Measurements from ENCODE around the gene VWA3A.
"Not testable (repeated sequence)": the region's sequence is repeated elsewhere in the genome, so short reads cannot be mapped to it uniquely, and the experiment has no call there.

The VWA3A gene

GRCh38 chr16:22139008-22139407, 46.7 kb downstream of the VWA3A start:
- no peak for DNase-seq (ENCODE audit: low read depth)

- DNase-seq (ENCODE audit: low read depth), result no peak
These were observed 47.4 kb downstream of the VWA3A start for GRCh38 chr16:22139732-22140131.

- DNase-seq (ENCODE audit: low read depth), result no peak
These were observed 49.4 kb downstream of the VWA3A start for GRCh38 chr16:22141767-22142166.

- DNase-seq (ENCODE audit: low read depth), result no peak
These were observed 52.2 kb downstream of the VWA3A start for GRCh38 chr16:22144520-22144919.

- no peak for DNase-seq (ENCODE audit: low read depth)
These were observed 55.5 kb downstream of the VWA3A start for GRCh38 chr16:22147853-22148252.

GRCh38 chr16:22151246-22151998, 59.1 kb downstream of the VWA3A start:
- no peak for DNase-seq (ENCODE audit: low read depth)

GRCh38 chr16:22152316-22152715, 60.0 kb downstream of the VWA3A start:
- DNase-seq (ENCODE audit: low read depth), result no peak

- DNase-seq (ENCODE audit: low read depth), result not testable (repeated sequence)
These were observed 60.7 kb downstream of the VWA3A start for GRCh38 chr16:22153078-22153477.

- DNase-seq (ENCODE audit: low read depth), result no peak
These were observed 69.1 kb downstream of the VWA3A start for GRCh38 chr16:22161401-22161800.

GRCh38 chr16:22161999-22162655, 69.8 kb downstream of the VWA3A start, which contains the start of gene SDR42E2:
Gene SDR42E2 (plus strand): TSS chr16:22162506. CDS start chr16:22165583, 3,077 bp downstream.
- no peak for DNase-seq (ENCODE audit: low read depth)

- DNase-seq (ENCODE audit: low read depth), result no peak
These were observed 70.3 kb downstream of the VWA3A start for GRCh38 chr16:22162656-22163009.

- no peak for DNase-seq (ENCODE audit: low read depth)
These were observed 71.5 kb downstream of the VWA3A start for GRCh38 chr16:22163806-22164205.

GRCh38 chr16:22164482-22164881, 72.1 kb downstream of the VWA3A start:
- DNase-seq (ENCODE audit: low read depth), result no peak

- no peak for DNase-seq (ENCODE audit: low read depth)
These were observed 73.4 kb downstream of the VWA3A start for GRCh38 chr16:22165508-22166285.

- DNase-seq (ENCODE audit: low read depth), result no peak
These were observed 79.6 kb downstream of the VWA3A start for GRCh38 chr16:22171953-22172352.

GRCh38 chr16:22172642-22173041, 80.3 kb downstream of the VWA3A start:
- not testable (repeated sequence) for DNase-seq (ENCODE audit: low read depth)

- no peak for DNase-seq (ENCODE audit: low read depth)
These were observed 82.3 kb downstream of the VWA3A start for GRCh38 chr16:22174642-22175041.

- no peak for DNase-seq (ENCODE audit: low read depth)
These were observed 85.9 kb downstream of the VWA3A start for GRCh38 chr16:22177968-22178930.

GRCh38 chr16:22181426-22181825, 89.1 kb downstream of the VWA3A start:
- no peak for DNase-seq (ENCODE audit: low read depth)

- DNase-seq (ENCODE audit: low read depth), result no peak
These were observed 89.5 kb downstream of the VWA3A start for GRCh38 chr16:22181843-22182242.

- no peak for DNase-seq (ENCODE audit: low read depth)
These were observed 91.0 kb downstream of the VWA3A start for GRCh38 chr16:22183335-22183734.

Data from HS-5 (cell line).